NCI-H524 treated with DMSO at 0.1 percent for 48 hours (cell line): ENCODE data around the gene ATXN7L1.

Experiments used
- DNase-seq: peaks from one replicate; lab custom pipeline; 2025; lab: John Stamatoyannopoulos, UW

ATXN7L1 gene

DNA sequence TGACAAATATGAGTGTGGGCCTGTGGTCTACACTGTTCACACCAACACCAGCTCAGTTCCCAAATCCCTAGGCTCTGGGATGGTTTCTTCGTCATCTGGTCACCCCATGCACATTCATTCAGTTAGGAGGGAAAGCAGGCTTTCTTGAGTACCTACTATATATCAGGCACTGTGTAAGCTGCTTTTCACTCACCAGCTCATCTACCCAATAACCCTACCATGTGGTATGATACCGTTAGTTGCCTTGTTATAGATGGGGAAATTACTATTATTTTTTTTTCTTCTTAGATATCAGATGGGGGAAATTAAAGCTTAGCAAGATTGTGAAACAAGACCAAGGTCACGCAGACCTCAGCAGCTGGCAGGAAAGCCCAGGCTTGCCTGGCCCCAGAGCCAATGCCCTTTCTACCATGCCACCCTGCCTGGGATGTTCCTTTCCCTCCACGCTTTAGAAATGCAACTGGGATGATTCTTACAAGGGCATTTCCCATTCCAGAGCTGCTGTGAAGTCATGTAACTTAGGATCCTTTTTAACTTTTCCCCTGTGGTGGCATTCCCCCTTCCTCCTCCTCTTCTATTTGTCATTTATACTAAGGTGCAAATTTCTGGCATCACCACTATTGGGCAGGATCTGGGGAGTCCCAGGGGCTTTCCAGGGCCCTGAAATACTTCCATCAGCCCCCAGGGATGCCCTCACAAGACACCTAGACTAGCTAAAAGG is 202.0 kb downstream of the ATXN7L1 start:
- DNase-seq, result no peak

DNA sequence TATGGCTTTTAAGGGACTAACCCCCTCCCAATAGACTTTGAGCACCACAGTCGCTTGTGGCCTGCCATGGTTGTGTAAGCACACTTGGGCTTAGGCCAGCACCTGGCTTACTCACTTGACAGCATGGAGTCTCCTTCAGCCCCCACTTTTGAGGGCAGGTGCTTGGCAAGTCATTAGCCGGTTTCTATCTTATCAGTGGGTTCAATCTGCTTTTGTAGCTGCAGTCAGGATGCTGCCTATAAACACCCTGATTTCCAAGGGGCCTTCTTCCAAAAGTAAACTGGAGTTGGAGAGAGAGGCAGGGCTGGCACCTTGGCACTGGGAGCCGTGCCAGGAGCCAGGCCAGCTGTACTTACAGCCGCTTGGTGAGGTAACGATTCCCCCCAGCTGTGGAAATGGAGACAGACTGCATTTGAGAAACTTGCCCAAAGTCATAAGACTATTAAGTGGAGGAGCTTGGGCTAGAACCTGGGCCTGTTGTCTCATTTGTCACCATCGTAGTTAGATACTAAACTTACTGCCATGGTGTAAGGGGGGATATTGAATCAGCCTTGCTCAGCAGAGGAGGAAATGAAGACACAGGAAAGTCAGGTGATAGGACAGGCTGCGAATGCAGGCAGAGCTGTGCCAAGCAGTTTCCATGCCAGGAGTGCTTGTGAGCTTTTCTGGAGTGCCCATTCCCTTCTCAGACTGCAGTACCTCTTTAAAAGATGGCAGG is 202.9 kb downstream of the ATXN7L1 start:
- DNase-seq, result peak; percentile 75

DNA sequence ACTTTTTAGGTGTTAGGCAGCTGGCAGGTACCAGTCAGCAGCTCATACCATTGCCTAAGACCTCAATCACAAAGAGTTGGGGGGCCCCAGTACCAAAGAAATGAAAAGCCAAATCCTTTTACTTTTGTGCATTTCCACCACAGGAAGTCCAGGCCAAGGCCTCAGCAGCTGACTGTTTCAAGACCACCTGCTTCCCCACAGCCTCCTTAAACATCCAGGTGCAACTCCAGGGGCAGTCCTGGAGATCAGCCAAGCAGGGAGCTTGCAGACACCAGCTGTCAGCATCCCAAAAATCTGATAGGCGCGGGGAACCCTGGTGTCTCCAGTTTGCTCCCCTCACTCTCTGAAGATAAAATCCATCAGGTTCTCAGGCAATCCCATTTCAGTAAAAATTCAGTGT is 203.6 kb downstream of the ATXN7L1 start:
- no peak for DNase-seq

DNA sequence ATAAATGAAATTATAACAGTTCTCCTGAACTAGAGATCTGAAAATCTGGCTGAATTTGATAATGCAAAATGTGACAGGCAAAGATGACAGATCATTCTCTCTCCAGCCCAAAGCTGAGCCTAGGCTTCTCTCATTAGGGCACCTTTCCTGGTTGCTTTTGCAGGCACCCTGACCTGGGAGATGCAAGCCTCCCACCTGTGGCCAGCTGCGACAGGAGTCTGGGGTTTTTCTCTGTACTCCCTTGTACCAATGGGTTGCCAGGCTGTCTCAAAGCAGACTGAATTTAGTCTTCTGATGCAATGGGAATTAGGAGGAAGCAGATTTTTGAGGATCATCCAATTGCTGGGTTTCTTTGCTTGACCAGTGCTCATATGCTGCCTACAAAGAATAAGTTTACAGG is 210.1 kb downstream of the ATXN7L1 start:
- no peak for DNase-seq

DNA sequence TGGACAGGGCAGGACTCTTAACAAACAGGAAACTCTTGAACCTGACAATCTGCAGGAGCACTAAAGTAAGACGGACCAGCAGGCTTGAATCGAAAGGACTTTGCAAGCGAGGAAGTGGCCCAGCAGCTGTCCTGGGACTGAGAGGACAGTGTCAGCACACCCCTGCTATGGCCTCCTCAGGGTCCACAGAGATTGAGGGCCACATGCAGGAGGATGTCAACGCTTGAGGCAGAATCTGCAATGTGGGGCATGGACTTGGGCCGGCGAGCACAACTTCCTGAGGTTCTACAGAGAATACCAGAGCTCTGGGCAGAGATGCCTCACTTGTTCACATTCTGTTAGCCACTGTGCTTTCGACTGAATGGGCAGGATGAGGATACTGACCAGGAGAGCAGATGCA is 210.7 kb downstream of the ATXN7L1 start:
- no peak for DNase-seq

DNA sequence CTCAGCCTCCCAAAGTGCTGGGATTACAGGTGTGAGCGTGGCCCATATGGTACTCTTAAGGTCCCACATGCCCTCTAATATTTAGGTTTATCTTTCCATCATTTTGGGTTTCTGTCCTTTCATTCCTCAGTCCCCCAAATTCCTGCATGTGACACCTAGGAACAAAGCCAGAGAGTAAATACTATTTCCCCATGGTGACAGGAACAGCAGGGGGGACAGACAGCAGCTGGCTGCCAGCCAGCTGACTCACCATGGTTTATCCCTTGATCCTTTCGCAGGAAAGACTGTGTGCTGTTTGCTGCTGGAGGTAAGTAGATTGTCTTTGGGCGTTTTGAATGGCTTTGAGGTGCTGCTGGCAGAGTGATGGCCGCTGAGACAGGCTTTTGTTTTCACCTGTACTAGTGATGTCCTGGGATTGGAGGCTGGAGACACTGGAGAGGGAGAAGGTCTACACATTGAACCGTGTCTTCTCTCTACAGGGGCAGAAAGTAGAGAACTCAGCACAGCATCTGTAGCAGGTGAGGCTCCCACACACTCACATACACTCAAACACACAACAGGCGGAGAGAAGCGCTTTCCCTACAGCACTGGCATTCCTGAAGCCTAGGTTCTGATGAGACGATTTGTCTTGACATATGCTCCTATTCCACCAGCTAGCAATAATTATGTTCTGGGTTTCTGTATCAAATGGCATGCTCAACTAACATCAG is 211.4 kb downstream of the ATXN7L1 start:
- peak; percentile 58 for DNase-seq

DNA sequence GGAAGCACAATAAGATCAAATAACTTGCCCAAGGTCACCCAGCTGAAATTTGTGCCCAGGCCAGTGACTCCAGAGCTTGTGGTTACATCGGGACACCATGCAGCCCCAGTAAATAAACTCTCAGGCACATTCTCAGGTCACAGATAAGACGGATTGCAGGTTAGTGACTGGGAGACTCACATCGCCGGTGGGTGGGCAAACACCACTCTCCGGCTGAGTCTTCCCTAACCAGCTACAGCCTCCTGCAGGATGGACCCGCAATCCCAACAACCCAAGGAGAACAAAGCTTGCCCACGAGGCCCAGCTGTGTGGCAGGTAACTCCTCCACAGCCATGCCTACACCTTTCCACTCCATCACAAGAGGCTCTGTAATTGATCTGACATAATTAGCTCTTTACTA is 213.4 kb downstream of the ATXN7L1 start:
- DNase-seq, result no peak

DNA sequence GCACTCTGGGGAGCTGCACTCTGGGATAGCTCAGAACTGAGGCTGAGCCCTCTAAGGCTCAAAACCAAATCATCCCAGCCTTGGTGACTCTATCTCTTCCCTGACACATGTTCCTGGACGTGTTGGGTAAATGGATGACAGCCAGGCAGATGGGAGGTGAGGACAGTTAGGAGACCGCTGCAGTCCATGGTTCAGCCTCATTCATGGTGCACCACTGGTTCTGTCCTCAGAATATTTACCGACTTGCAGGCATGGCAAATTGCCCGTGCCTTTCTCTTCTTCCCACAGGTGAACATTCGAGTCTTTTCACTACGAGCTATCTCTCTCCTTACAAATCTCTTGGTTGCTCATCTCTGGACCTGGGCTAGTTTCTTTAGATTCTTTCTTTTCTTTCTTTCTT is 214.8 kb downstream of the ATXN7L1 start:
- no peak for DNase-seq

DNA sequence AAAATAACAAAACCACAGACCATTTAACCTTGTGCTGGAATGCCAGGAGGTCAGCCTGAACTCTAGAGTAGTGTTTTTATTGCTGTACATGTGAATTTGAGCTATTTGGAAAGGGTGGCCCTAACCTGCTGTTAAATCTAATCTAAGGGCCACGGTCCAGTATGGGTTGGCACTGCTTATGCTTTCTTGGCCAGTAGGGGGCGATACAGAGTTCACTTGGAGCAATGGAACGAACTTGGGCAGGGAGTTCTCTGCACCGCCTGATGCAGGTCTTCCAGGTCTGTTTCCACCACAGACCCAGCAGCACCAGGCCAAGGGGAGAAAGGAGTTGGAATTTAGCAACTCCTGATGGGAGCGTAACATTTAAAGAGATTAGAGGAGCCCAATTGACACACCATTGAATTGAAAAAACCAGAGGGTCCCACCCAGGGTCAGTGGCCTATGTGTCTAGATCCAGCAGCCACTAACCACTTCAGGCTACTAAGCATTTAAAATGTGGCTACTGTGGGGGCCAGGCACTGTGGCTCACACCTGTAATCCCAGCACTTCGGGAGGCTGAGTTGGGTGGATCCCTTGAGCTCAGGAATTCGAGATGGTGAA is 219.4 kb downstream of the ATXN7L1 start:
- no peak for DNase-seq

DNA sequence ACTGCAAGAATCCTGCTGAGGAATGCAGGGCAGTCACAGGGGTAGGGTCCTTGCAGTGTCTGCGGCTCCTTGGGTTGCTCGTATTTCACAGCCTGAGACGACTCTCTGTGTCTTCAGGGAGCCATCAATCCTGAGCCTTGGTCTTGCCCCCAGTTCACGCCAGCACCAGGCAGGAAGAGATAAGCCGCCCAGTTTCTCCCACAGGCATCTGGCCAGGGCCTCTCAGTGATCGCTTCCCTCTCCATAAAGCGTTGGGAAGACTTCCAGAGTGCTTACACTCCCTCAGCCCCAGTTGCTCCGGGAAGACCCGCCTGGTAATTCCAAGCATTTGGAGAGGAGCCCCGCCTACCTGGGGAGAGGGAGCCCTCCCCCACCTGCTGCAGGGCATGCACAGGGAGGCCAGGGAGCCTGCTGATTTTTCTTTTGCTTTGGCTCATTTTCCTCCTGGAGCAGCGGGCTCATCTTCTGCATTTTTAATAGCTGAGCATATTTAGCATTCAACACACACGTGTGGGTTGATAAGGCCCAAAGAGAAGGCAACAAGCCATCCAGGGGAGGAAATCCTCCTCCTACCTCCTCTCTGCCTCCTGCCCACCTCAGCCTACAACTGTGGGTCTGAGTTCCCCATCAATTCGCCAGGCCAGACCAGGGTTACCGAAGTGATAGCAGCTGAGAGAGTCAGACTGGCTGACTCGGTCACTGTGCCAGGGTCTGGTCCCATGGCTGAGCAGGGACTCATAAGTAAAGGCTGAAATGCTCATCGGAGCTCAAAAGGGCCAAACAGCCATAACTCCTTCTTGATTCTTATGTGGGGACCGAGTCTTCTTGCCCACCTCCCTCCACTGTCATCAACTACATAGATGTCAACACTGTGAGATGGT is 220.7 kb downstream of the ATXN7L1 start:
- no peak for DNase-seq

DNA sequence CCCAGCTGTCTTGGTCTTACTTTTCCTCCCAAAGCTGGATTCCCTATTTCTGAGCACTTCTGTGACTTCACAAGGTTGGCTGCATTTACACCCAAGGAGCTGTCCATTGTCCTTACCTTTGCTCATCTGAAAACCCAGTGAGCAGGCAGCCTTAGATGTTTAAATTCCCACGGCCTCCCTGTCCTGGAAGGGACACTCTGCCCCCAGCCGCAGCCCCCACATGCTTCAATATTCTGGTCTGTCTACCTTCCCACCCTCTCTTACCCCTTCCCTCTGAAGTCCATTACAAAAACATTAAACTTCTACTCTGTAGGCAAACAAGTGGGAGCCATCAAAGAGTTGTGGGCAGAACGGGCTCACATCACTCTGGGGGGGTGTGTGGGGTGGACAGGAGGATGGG is 221.3 kb downstream of the ATXN7L1 start:
- DNase-seq, result no peak

DNA sequence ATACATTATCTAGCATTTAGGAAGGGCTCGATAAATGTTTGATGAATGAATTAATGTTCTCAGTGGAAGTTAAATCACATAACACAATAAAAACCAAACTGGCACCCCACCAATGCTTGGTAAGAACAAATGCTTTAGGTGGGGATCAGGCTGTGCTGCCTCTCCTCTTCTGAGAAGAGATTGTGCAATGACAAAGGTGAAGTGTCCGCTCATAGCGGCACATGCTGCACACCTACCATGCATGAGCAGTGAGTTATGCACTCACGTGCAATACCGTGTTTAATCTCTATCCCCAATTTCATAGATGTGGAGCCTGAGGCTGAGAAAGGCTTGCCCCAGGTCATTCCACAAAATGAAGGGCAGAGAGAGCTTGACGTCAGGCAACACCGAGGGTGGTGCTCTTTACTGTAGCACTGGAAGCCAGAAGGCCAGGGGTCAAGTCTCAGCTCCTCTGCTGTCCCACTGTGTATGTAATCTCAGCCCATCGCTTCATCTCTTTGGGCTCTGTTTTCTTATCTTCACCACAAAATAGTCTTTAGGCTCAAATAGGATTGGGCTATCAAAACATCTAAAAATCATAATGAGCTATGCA is 222.2 kb downstream of the ATXN7L1 start:
- no peak for DNase-seq

DNA sequence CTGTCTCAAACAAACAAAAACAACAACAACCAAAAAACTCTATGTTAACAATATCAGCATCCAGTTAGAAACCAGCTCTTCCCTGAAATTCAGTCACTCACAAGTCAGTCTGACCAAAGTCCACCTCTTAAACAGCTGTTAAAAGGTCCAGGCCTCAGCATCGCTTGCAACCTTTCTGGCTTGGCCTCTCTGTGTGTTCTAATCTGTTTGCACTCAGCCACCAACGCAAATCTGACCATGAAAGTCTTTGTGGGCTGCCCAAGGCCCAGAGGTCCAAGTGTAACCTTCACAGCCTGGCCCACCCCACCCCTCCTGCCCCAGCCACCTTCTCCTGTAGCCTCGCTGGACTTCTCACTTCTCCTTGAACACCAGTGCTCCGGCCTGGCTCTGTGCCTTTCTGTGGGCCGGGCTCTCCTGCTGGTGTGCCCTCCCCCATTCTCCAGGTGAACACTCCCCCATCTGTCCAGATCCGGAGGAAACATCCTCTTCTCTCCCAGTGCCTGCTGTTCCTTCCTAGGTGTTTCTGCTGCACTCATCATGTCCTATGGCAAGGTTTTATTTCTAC is 222.9 kb downstream of the ATXN7L1 start:
- DNase-seq, result no peak

DNA sequence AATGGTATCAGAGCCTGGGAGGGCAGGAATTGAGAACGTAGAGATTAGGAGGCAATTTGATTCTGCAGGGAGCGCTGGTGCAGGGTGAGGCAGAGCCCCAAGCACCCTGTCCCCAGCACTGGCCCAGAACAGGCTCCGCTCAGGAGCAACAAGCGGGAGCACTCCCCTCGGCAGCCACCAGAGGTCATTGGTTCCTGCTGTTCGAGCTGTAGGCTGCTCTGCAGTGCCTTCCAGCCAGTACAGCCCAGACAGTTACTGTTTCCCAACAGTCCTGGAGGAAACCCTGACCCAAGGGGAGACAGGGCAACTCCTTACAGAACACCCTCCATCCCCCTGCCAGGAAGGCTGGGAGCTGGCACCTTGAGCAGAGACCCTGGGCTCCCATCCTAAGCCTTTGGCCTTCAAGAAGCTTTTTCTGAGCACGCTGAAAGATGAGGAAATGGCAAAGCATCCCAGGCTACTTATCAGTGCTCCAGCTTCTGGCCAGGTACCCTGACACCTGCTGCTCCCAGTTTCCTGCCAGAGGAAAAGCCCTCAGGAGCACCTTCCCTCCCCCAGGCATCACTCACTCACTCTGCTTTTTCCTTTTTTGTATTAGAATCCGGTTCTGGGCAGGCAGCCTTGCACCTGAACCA is 223.9 kb downstream of the ATXN7L1 start:
- no peak for DNase-seq

DNA sequence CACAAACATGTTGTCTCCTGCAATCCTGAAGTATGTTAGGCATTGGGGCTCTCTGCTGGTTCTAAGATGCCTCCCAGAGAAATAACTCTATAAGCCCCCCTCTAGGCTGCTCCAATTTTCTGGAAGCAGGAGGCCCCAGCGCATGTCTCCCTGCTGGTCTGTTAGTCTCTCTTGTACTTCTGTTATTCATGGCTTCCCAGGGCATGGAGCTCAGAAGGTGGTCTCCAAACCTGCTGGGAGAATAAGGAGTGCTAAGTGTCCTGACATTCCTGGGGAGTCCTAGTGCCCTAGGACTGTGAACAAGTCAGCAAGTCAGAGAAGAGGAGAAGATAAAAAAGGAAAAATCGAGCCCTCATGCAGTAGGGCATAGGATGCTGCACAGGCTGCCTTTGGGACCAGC is 224.6 kb downstream of the ATXN7L1 start:
- no peak for DNase-seq

DNA sequence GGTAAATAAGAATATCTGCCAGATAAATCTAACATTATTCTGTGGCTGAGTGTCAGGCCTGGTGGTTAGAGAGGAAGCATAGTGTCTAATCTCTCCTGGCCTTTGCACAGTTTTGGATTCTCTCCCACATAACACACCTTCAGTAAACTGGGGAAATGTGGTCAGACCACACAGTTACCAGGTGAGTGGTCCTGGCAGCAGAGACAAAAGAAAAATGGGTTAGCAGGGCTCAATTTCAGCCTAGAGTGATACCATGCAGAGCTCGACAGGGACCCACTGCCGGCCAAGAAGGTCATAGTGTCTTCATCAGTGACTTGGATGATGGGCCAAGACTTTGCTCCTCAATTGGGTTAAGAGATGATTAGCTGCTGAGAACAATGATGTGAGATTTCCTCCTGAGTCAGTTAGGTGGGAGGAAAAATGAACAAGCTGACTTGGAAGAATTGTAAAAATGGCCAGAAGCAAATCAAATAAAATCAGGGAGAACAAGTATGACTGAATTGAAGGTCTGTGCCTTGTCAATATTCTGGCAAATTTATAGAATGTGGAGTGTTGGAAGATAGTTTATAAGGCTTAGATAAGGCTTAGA is 225.9 kb downstream of the ATXN7L1 start:
- DNase-seq, result no peak

DNA sequence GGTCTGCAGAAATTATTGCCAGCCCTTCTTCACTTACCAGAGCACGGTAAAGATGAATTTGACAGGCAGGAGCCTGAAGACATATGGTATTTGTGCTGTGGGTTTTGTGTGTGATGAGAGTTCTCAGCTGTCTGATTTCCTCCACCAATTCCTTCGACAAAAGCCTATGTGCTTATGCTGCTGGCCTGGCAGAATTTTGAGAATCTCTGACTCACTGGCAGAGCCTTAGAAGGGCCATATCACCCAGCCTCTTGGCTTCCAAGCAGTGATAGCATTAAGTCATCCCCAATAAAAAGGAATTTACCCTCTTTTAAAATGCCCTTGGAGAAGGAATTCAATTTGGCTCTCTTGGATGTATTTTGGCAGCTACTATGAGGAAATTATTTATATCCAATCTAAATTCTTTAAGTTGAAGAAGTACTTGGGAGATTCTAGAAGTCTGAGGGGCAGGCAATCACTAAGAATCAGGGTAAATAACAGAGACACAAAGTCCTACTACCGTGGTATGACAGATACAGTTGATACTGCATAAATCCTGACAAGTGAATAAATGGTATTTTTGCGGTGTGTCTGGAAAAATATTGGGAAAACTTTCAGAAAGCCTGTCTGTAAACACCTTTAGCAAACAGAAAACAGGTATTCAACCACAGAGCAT is 226.5 kb downstream of the ATXN7L1 start:
- no peak for DNase-seq

DNA sequence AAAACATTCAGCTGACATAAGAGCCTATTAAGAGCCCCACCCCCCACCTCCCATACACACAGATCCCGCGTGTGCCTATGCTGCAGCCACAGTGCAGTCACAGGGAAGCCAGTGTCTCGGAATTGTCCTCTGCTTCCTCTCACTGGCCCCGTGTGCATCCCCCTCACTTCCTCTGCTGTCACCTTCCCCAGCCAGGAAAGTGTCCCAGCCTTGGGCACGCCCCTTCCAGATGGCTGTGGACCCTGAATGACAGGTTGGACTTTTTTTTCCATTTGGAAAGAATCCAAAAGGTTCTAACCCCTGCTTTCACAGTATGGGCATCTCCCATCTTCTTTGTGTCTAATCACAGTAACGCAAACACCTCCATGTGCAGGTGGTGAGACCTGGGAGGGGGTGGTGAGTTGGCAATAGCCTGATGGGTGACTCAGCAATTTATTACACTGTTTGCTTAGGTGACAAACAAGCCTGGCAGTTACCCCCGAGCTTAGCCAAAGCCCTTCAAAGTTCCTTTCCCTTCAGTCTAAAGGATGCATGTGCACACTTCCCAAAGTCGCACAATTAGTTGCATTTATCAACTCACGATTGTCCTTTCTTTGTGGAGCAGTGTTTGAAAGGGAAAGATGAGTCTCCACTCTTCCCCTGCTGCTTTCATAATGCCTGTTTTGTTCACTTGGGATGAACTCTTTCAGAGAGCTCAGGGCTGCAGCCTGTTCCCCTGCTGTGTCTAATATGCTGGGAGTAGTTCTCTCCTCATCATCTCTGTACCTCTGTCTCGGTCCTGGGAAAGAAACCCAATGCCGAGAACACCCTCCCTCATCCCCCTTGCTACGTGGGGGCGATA is 227.6 kb downstream of the ATXN7L1 start:
- no peak for DNase-seq

DNA sequence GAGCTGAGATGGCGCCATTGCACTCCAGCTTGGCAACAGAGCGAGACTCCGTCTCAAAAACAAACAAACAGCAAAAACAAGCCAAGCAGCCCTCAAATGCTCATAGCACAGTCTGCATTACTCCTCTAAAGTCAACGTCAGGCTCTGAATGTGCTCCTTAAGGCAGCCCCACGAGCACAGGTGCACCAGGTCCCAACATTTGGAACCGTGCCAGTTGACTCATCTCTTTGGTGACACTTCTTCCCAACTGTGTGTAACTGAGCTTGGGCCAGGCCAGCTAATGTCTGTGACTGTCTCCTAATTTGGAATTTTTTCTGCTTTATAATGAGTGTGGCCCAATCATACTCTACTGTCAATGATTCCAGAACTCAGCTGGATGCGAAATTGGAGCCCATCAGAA is 228.8 kb downstream of the ATXN7L1 start:
- DNase-seq, result no peak
